ENCODE results near the gene MFSD2A.
"Not testable (repeated sequence)": the region's sequence is repeated elsewhere in the genome, so short reads cannot be mapped to it uniquely, and the experiment has no call there.

MFSD2A gene

DNA sequence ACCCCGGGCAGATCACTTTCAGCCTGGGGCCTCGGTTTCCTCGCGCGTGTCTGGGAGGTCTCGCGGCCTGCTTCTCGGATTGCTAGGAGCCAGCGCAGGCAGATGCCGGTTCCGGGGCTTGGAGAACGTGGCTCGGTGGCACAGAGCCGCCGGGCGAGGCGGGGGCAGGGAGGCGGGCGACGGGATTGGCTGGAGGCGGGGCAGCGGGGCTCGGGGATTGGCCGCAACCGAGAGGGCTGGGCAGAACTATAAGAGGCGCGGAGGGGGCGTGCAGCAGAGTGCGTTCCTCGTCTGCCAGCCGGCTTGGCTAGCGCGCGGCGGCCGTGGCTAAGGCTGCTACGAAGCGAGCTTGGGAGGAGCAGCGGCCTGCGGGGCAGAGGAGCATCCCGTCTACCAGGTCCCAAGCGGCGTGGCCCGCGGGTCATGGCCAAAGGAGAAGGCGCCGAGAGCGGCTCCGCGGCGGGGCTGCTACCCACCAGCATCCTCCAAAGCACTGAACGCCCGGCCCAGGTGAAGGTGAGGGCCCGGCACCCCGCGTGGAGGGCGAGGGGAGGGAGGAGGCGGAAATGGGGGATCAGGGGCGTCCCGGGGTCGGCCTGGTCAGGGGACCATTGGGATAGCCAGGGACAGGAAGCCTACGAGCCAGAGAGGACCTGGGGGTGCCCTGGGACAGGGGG, at the start of gene MFSD2A:
MFSD2A (plus strand) TSS at position 276 of the 677 bp plus-strand sequence; CDS start at position 424, 148 bp downstream.
- H3K4me1 ChIP-seq (ENCODE audit: control insufficient read depth in 5 of 5, insufficient read depth in 5 of 5, low read length in 5 of 5): peaks cover 0 to 34% (median 21%) of the 10 kb centered on the region in 5 donors

DNA sequence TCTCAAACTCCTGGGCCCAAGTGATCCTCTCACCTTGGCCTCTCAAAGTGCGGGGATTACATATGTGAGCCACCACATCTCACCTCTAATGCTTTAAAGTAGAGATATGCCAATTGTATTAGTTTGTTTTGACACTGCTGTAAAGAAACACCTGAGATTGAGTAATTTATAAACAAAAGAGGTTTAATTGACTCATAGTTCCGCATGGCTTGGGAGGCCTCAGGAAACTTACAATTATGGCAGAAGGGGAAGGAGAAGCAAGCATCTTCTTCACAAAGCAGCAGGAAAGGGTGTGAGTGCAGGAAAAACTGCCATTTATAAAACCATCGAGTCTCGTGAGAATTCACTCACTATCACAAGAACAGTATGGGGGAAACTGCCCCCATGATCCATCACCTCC, 49.8 kb upstream of the MFSD2A start:
- Histone ChIP-seq H3K9ac (ENCODE audit: low read length in 5 of 5) (no peak overlapping the region), H3K4me3 (ENCODE audit: low read depth in 1 of 5, low read length in 5 of 5) (no peak overlapping the region), H3K27me3 (ENCODE audit: control insufficient read depth in 5 of 5, insufficient read depth in 4 of 5, low read length in 5 of 5) (peaks cover 7 to 24% (median 18%) of the 10 kb centered on the region in 5 donors), H3K36me3 (ENCODE audit: control insufficient read depth in 5 of 5, insufficient read depth in 5 of 5, low read length in 5 of 5) (no peaks in the 10 kb centered on the region), H3K4me1 (ENCODE audit: control insufficient read depth in 5 of 5, insufficient read depth in 5 of 5, low read length in 5 of 5) (peaks cover 2 to 20% (median 19%) of the 10 kb centered on the region in 5 donors), H3K9me3 (ENCODE audit: control insufficient read depth in 5 of 5, low read length in 5 of 5) (peaks cover 0 to 7% (median 3%) of the 10 kb centered on the region in 5 donors), H3K27ac (ENCODE audit: low read depth, low read length) (no peak overlapping the region)

More for the DNA sequence above, at the start of gene MFSD2A:
- H3K27me3 ChIP-seq (ENCODE audit: control insufficient read depth in 5 of 5, insufficient read depth in 4 of 5, low read length in 5 of 5): peaks cover 0 to 14% (median 6%) of the 10 kb centered on the region in 5 donors
- H3K36me3 ChIP-seq (ENCODE audit: control insufficient read depth in 5 of 5, insufficient read depth in 5 of 5, low read length in 5 of 5): no peaks in the 10 kb centered on the region
- H3K9ac ChIP-seq (ENCODE audit: low read length in 5 of 5): peak within 1 kb of the TSS in 4 of 5 donors; percentile 42 to 65 (median 55)
- H3K27ac ChIP-seq (ENCODE audit: low read depth, low read length): peak within 1 kb of the TSS; percentile 57
- peak within 1 kb of the TSS; percentile 39 to 66 (median 58) for H3K4me3 ChIP-seq (ENCODE audit: low read depth in 1 of 5, low read length in 5 of 5)
- H3K9me3 ChIP-seq (ENCODE audit: control insufficient read depth in 5 of 5, low read length in 5 of 5): no peaks in the 10 kb centered on the region

DNA sequence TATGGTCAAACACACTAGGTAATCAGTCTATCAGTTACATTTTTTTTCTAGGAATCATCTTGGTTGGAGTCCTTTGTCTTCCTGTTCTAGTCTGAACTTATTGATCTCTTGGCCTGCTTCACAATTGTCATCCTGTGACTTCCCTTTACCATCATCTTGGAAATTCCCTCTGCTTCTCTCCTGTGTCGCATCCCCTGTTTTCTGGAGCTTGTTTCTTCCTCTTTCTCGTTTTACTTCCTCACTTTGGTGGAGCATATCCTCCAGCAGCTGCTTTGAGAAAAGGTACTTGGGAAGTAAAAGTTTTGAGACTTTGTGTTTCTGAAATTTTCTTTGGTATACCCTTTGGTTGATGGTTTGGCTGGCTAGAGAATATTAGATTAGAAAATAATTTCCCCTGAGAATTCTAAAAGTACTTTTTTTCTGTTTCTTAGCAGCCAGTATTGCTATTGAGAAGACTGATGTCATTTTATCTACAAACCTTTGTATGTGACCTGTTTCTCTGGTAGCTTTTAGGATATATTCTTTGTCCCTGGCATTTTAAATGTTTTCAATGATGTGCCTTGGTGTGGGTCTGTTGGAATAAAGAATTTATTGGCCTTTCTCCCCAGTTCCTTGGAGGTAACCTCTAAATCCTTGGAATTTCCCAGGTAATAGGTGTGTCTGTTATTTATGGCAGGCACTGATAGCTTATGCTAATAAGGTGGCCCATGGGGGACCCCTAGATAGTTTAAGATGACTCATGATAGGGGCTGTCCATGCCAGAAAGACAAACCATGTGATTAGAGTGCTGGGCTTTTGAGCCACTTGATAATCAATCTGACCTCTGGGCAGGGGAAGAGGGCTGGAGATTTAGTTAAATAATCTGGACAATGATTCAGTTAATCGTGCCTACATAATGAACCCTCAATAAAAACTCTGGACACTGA, 47.2 kb upstream of the MFSD2A start:
- Histone ChIP-seq H3K9ac (ENCODE audit: low read length in 5 of 5) (no peak overlapping the region), H3K36me3 (ENCODE audit: control insufficient read depth in 5 of 5, insufficient read depth in 5 of 5, low read length in 5 of 5) (no peaks in the 10 kb centered on the region), H3K27ac (ENCODE audit: low read depth, low read length) (no peak overlapping the region), H3K27me3 (ENCODE audit: control insufficient read depth in 5 of 5, insufficient read depth in 4 of 5, low read length in 5 of 5) (peaks cover 6 to 15% (median 10%) of the 10 kb centered on the region in 5 donors), H3K4me1 (ENCODE audit: control insufficient read depth in 5 of 5, insufficient read depth in 5 of 5, low read length in 5 of 5) (no peaks in the 10 kb centered on the region), H3K9me3 (ENCODE audit: control insufficient read depth in 5 of 5, low read length in 5 of 5) (peaks cover 0 to 7% (median 3%) of the 10 kb centered on the region in 5 donors), H3K4me3 (ENCODE audit: low read depth in 1 of 5, low read length in 5 of 5) (no peak overlapping the region)

DNA sequence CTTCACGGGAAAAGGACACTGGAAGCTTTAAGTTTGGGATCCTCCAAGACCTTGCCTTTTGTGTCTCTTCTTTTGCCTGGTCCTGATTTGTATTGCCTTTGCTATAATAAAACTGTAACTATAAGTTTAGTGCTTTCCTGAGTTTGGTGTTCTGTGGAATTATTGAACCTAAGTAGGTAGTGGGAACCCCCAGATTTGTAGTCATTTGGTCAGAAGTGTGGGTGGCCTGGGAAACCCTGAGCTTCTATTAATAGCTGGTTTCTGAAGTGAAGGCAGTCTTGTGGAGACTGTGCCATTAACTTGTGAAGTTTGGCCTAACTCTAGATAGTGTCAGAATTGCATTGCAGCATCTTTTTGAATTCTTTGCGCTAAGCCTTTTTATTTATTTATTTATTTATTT, 46.4 kb upstream of the MFSD2A start:
- H3K9ac ChIP-seq (ENCODE audit: low read length in 5 of 5): no peak overlapping the region

DNA sequence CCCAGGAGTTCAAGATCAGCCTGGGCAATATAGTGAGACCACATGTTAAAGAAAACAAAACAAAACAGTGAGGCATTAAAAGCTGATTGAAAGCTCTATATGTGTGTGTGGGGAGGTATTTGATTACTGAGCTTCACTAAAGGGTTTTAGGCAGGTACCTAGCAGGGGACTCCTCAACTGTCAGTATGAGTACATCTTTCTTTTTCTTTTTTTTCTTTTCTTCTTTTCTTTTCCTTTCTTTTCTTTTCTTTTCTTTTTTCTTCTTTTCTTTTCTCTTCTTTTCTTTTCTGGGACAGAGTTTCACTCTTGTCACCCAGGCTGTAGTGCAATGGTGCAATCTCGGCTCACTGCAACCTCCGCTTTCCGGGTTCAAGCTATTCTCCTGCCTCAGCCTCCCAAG, 44.7 kb upstream of the MFSD2A start:
- no peaks in the 10 kb centered on the region for H3K4me1 ChIP-seq (ENCODE audit: control insufficient read depth in 5 of 5, insufficient read depth in 5 of 5, low read length in 5 of 5)
- no peak overlapping the region for H3K9ac ChIP-seq (ENCODE audit: low read length in 5 of 5)
- H3K4me3 ChIP-seq (ENCODE audit: low read depth in 1 of 5, low read length in 5 of 5): no peak overlapping the region
- H3K27me3 ChIP-seq (ENCODE audit: control insufficient read depth in 5 of 5, insufficient read depth in 4 of 5, low read length in 5 of 5): peaks cover 0 to 6% (median 3%) of the 10 kb centered on the region in 5 donors
- no peaks in the 10 kb centered on the region for H3K36me3 ChIP-seq (ENCODE audit: control insufficient read depth in 5 of 5, insufficient read depth in 5 of 5, low read length in 5 of 5)
- H3K9me3 ChIP-seq (ENCODE audit: control insufficient read depth in 5 of 5, low read length in 5 of 5): peaks cover 0 to 7% (median 3%) of the 10 kb centered on the region in 5 donors
- H3K27ac ChIP-seq (ENCODE audit: low read depth, low read length): no peak overlapping the region

More for the DNA sequence above, 46.4 kb upstream of the MFSD2A start:
- H3K27ac ChIP-seq (ENCODE audit: low read depth, low read length): no peak overlapping the region
- no peaks in the 10 kb centered on the region for H3K4me1 ChIP-seq (ENCODE audit: control insufficient read depth in 5 of 5, insufficient read depth in 5 of 5, low read length in 5 of 5)
- no peaks in the 10 kb centered on the region for H3K36me3 ChIP-seq (ENCODE audit: control insufficient read depth in 5 of 5, insufficient read depth in 5 of 5, low read length in 5 of 5)
- no peak overlapping the region for H3K4me3 ChIP-seq (ENCODE audit: low read depth in 1 of 5, low read length in 5 of 5)
- H3K27me3 ChIP-seq (ENCODE audit: control insufficient read depth in 5 of 5, insufficient read depth in 4 of 5, low read length in 5 of 5): peaks cover 0 to 9% (median 4%) of the 10 kb centered on the region in 5 donors
- H3K9me3 ChIP-seq (ENCODE audit: control insufficient read depth in 5 of 5, low read length in 5 of 5): peaks cover 0 to 7% (median 3%) of the 10 kb centered on the region in 5 donors

DNA sequence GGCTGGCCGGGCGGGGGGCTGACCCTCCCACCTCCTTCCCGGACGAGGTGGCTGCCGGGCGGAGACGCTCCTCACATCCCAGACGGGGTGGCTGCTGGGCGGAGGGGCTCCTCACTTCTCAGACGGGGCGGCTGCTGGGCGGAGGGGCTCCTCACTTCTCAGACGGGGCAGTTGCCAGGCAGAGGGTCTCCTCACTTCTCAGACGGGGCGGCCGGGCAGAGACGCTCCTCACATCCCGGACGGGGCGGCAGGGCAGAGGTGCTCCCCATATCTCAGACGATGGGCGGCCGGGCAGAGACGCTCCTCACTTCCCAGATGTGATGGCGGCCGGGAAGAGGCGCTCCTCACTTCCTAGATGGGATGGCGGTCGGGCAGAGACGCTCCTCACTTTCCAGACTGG, 41.8 kb upstream of the MFSD2A start:
- H3K36me3 ChIP-seq (ENCODE audit: control insufficient read depth in 5 of 5, insufficient read depth in 5 of 5, low read length in 5 of 5): not testable (repeated sequence)

DNA sequence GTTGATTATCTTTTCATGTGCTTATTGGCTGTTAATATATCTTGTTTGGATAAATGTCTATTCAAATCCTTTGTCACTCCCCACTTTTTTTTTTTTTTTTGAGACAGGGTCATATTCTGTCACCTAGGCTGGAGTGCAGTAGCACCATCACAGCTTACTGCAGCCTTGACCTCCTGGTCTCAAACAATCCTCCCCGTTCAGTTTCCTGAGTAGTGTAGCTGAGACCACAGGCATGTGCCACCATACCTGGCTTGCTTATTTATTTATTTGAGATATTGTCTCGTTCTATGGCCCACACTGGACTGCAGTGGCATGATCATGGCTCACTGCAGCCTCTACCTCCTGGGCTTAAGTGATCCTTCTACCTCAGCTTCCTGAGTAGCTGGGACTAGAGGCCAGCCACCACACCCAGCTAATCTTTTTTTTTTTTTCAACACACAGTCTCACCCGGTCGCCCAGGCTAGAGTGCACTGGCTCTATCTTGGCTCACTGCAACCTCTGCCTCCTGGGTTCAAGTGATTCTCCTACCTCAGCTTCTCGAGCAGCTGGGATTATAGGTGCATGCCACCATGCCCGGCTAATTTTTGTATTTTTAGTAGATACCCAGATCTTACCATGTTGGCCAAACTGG, 39.3 kb upstream of the MFSD2A start:
- Histone ChIP-seq H3K9ac (ENCODE audit: low read length in 5 of 5) (no peak overlapping the region), H3K4me3 (ENCODE audit: low read depth in 1 of 5, low read length in 5 of 5) (no peak overlapping the region), H3K36me3 (ENCODE audit: control insufficient read depth in 5 of 5, insufficient read depth in 5 of 5, low read length in 5 of 5) (no peaks in the 10 kb centered on the region), H3K27ac (ENCODE audit: low read depth, low read length) (no peak overlapping the region), H3K4me1 (ENCODE audit: control insufficient read depth in 5 of 5, insufficient read depth in 5 of 5, low read length in 5 of 5) (no peaks in the 10 kb centered on the region), H3K27me3 (ENCODE audit: control insufficient read depth in 5 of 5, insufficient read depth in 4 of 5, low read length in 5 of 5) (peaks cover 0 to 4% (median 0%) of the 10 kb centered on the region in 5 donors), H3K9me3 (ENCODE audit: control insufficient read depth in 5 of 5, low read length in 5 of 5) (no peaks in the 10 kb centered on the region)

More for the DNA sequence above, 41.8 kb upstream of the MFSD2A start:
- not testable (repeated sequence) for H3K9ac ChIP-seq (ENCODE audit: low read length in 5 of 5); H3K4me1 ChIP-seq (ENCODE audit: control insufficient read depth in 5 of 5, insufficient read depth in 5 of 5, low read length in 5 of 5); H3K27me3 ChIP-seq (ENCODE audit: control insufficient read depth in 5 of 5, insufficient read depth in 4 of 5, low read length in 5 of 5); H3K4me3 ChIP-seq (ENCODE audit: low read depth in 1 of 5, low read length in 5 of 5); H3K27ac ChIP-seq (ENCODE audit: low read depth, low read length); H3K9me3 ChIP-seq (ENCODE audit: control insufficient read depth in 5 of 5, low read length in 5 of 5)

DNA sequence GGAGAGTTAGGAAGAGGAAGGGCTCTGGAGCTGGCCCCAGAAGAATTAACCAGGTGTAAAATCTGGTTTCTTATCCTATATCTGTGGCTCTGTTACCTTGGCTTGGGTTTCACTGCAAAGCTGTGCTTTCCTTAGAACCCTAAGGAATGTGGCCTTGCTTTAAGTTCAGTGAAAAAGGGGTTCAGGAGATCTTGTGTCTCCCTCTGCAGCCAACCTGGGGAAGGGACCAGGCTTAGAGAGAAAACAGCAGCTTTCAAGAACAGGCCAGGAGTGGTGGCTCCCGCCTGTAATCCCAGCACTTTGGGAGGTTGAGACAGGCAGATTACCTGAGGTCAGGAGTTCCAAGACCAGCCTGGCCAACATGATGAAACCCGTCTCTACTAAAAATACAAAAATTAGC, 37.1 kb upstream of the MFSD2A start:
- no peaks in the 10 kb centered on the region for H3K36me3 ChIP-seq (ENCODE audit: control insufficient read depth in 5 of 5, insufficient read depth in 5 of 5, low read length in 5 of 5)
- H3K4me3 ChIP-seq (ENCODE audit: low read depth in 1 of 5, low read length in 5 of 5): no peak overlapping the region
- no peaks in the 10 kb centered on the region for H3K9me3 ChIP-seq (ENCODE audit: control insufficient read depth in 5 of 5, low read length in 5 of 5)
- H3K27me3 ChIP-seq (ENCODE audit: control insufficient read depth in 5 of 5, insufficient read depth in 4 of 5, low read length in 5 of 5): peaks cover 0 to 11% (median 5%) of the 10 kb centered on the region in 5 donors
- no peak overlapping the region for H3K9ac ChIP-seq (ENCODE audit: low read length in 5 of 5)
- H3K27ac ChIP-seq (ENCODE audit: low read depth, low read length): no peak overlapping the region
- H3K4me1 ChIP-seq (ENCODE audit: control insufficient read depth in 5 of 5, insufficient read depth in 5 of 5, low read length in 5 of 5): peaks cover 0 to 10% (median 5%) of the 10 kb centered on the region in 5 donors

DNA sequence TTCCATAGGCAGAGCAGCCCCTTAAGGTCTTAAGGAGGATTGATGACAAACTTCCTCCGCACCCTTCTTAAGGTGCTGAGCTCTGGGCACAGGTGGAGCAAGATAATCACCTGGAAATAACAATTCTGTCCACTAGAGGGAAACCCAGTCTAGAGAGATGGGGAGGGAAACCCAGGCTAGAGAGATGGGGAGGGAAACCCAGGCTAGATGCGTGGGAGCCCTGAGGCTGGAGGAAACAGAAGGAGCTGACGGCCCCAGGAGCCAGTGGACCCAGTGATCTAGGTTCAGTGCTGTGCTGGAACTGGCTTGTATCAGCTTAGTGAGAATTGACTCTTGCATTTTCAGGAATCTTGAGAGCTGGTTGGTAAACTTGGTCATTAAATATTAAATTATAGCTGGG, 35.4 kb upstream of the MFSD2A start:
- Histone ChIP-seq H3K4me1 (ENCODE audit: control insufficient read depth in 5 of 5, insufficient read depth in 5 of 5, low read length in 5 of 5) (peaks cover 0 to 10% (median 5%) of the 10 kb centered on the region in 5 donors), H3K27me3 (ENCODE audit: control insufficient read depth in 5 of 5, insufficient read depth in 4 of 5, low read length in 5 of 5) (peaks cover 0 to 11% (median 8%) of the 10 kb centered on the region in 5 donors), H3K9me3 (ENCODE audit: control insufficient read depth in 5 of 5, low read length in 5 of 5) (no peaks in the 10 kb centered on the region), H3K4me3 (ENCODE audit: low read depth in 1 of 5, low read length in 5 of 5) (no peak overlapping the region), H3K27ac (ENCODE audit: low read depth, low read length) (no peak overlapping the region), H3K9ac (ENCODE audit: low read length in 5 of 5) (no peak overlapping the region), H3K36me3 (ENCODE audit: control insufficient read depth in 5 of 5, insufficient read depth in 5 of 5, low read length in 5 of 5) (no peaks in the 10 kb centered on the region)

Measured in subcutaneous abdominal adipose tissue (tissue), 5 donors.